Hematopoietic multipotent progenitor cell treated with erythropoietin and hydrocortisone succinate and interleukin-3 and kit ligand, for 8 days (in vitro differentiated cells): Measurements from ENCODE around the gene KLF13.

Experiments
- DNase-seq: peaks from one replicate; pipeline ENCODE4 v3.0.0-alpha.2; 2015

KLF13 gene

GRCh38 chr15:31366169-31366734, 39.6 kb downstream of the KLF13 start:
- peak; percentile 43 for DNase-seq

- DNase-seq = no peak
These were observed 40.5 kb downstream of the KLF13 start for GRCh38 chr15:31367021-31367729.

GRCh38 chr15:31367730-31368344, 41.2 kb downstream of the KLF13 start:
- DNase-seq = no peak

- DNase-seq = no peak
These were observed 43.1 kb downstream of the KLF13 start for GRCh38 chr15:31369727-31370126.

GRCh38 chr15:31371520-31372240, 45.0 kb downstream of the KLF13 start:
- DNase-seq = no peak

- no peak for DNase-seq
These were observed 46.0 kb downstream of the KLF13 start for GRCh38 chr15:31372635-31373091.

GRCh38 chr15:31373096-31373865, 46.6 kb downstream of the KLF13 start:
- DNase-seq = no peak

GRCh38 chr15:31373970-31374369, 47.3 kb downstream of the KLF13 start:
- DNase-seq = no peak

- DNase-seq = no peak
These were observed 47.9 kb downstream of the KLF13 start for GRCh38 chr15:31374489-31374888.

GRCh38 chr15:31374986-31375385, 48.4 kb downstream of the KLF13 start:
- DNase-seq = no peak

- DNase-seq = no peak
These were observed 49.1 kb downstream of the KLF13 start for GRCh38 chr15:31375772-31376171.

- no peak for DNase-seq
These were observed 49.9 kb downstream of the KLF13 start for GRCh38 chr15:31376511-31376910.

GRCh38 chr15:31377030-31377429, 50.4 kb downstream of the KLF13 start:
- DNase-seq = no peak

GRCh38 chr15:31378363-31378903, 51.8 kb downstream of the KLF13 start:
- no peak for DNase-seq

- DNase-seq = no peak
These were observed 52.4 kb downstream of the KLF13 start for GRCh38 chr15:31379042-31379441.

GRCh38 chr15:31379577-31379976, 52.9 kb downstream of the KLF13 start:
- DNase-seq = no peak

- DNase-seq = peak; percentile 28
These were observed 55.4 kb downstream of the KLF13 start for GRCh38 chr15:31381801-31382712.

GRCh38 chr15:31382713-31383045, 56.0 kb downstream of the KLF13 start:
- DNase-seq = peak; percentile 16

- no peak for DNase-seq
These were observed 56.5 kb downstream of the KLF13 start for GRCh38 chr15:31383139-31383538.

GRCh38 chr15:31384568-31384967, 57.9 kb downstream of the KLF13 start:
- DNase-seq = no peak

- DNase-seq = no peak
These were observed 59.1 kb downstream of the KLF13 start for GRCh38 chr15:31385736-31386135.

GRCh38 chr15:31387092-31387478, 60.5 kb downstream of the KLF13 start:
- peak; percentile 51 for DNase-seq
